Smooth muscle cell (in vitro differentiated cells): ENCODE results near the gene CYP2D6. TPM values are rescaled to one million over a fixed set of nuclear protein-coding genes. Genes with fewer than 3 reads are reported as not detected.

Source experiments
- DNase-seq: peaks from one replicate; lab custom pipeline; 2025; ENCODE audit not compliant: unreplicated experiment; lab: John Stamatoyannopoulos, UW
- H2AFZ ChIP-seq: fragments of 200-600 bp; sonication (generic); 2 replicates; pipeline ENCODE4 v1.6.0; 2016; ENCODE audit warnings: antibody characterized with exemption, low read depth, mild to moderate bottlenecking
- H3F3A ChIP-seq: fragments of 200-600 bp; sonication (generic); 2 replicates; pipeline ENCODE4 v1.6.0; 2017; ENCODE audit warnings: antibody characterized with exemption, low read depth
- H3K27ac ChIP-seq: fragments of 200-600 bp; sonication (generic); 2 replicates; pipeline ENCODE4 v1.5.1; 2016; ENCODE audit warnings: low read depth, mild to moderate bottlenecking
- H3K27me3 ChIP-seq: fragments of 200-600 bp; sonication (generic); 2 replicates; pipeline ENCODE4 v1.6.1; 2016; ENCODE audit warnings: low read depth, mild to moderate bottlenecking
- H3K36me3 ChIP-seq: fragments of 200-600 bp; sonication (generic); 2 replicates; pipeline ENCODE4 v1.5.1; 2016; ENCODE audit warnings: low read depth
- H3K4me1 ChIP-seq: fragments of 200-600 bp; sonication (generic); 2 replicates; pipeline ENCODE4 v1.5.1; 2016; ENCODE audit warnings: low read depth
- H3K4me2 ChIP-seq: fragments of 200-600 bp; sonication (generic); 2 replicates; pipeline ENCODE4 v1.6.0; 2016; ENCODE audit warnings: mild to moderate bottlenecking
- H3K4me3 ChIP-seq: fragments of 200-600 bp; sonication (generic); 2 replicates; pipeline ENCODE4 v1.5.1; 2016; ENCODE audit warnings: mild to moderate bottlenecking
- H3K79me2 ChIP-seq: fragments of 200-600 bp; sonication (generic); 2 replicates; pipeline ENCODE4 v1.6.0; 2016; ENCODE audit warnings: low read depth, mild to moderate bottlenecking
- H3K9ac ChIP-seq: fragments of 200-600 bp; sonication (generic); 2 replicates; pipeline ENCODE4 v1.6.0; 2016; ENCODE audit warnings: low read depth
- H3K9me3 ChIP-seq: fragments of 200-600 bp; sonication (generic); replicated peaks from 2 replicates; pipeline ENCODE4 v1.5.1; 2016; ENCODE audit warnings: low read depth
- H4K20me1 ChIP-seq: fragments of 200-600 bp; sonication (generic); 2 replicates; pipeline ENCODE4 v1.6.0; 2016; ENCODE audit warnings: low read depth
- CTCF ChIP-seq: fragments of 200-600 bp; sonication (generic); IDR thresholded peaks from 2 replicates; pipeline ENCODE4 v1.5.1; 2017; ENCODE audit warnings: borderline replicate concordance, mild to moderate bottlenecking, antibody characterized with exemption; ENCODE audit not compliant: insufficient read depth, poor library complexity, severe bottlenecking
- WGBS: methylation state at CpG from one replicate; pipeline ENCODE4 v1.1.7; 2016; ENCODE audit warnings: low lambda C conversion rate; 5-methylcytosine and 5-hydroxymethylcytosine counted together
- polyA plus RNA-seq: library from polyadenylated mRNA; unstranded; fragments of >200 nt; fragmentation: Nextera tagmentation; extraction: Ambion mirVana; gene quantifications from 2 replicates; pipeline ENCODE4 v1.2.1, GENCODE V29; 2016
- total RNA-seq: library from RNA; depleted of rRNA; stranded (reverse); fragments of >200 nt; gene quantifications from 2 replicates; pipeline ENCODE4 v1.2.3, GENCODE V29; 2014

The CYP2D6 gene
- total and polyA plus RNA-seq, 2 experiments from 2014 or later: 0.41 to 0.63 TPM

GRCh38 chr22:42079319-42080251, 51.0 kb downstream of the CYP2D6 start, which contains the start of gene SMDT1:
SMDT1 (plus strand) TSS chr22:42079700; CDS start chr22:42079769, 69 bp downstream.
- Histone ChIP-seq H3K9ac (peak within 1 kb of the TSS; percentile 89), H3F3A (peaks cover 15% of the 10 kb centered on the region), H3K9me3 (no peaks in the 10 kb centered on the region), H3K4me2 (peak within 1 kb of the TSS; percentile 92), H3K4me3 (peak within 1 kb of the TSS; percentile 69), H2AFZ (peak within 1 kb of the TSS; percentile 92), H3K36me3 (no peaks in the 10 kb centered on the region), H3K27ac (peak within 1 kb of the TSS; percentile 98), H3K79me2 (peaks cover 19% of the 10 kb centered on the region), H4K20me1 (no peaks in the 10 kb centered on the region), H3K4me1 (peaks cover 12% of the 10 kb centered on the region), H3K27me3 (no peaks in the 10 kb centered on the region)
- TF ChIP-seq CTCF: no peak
- DNase-seq: peak; percentile 99
- under 1% methylated on average over 69 of the region's 71 CpGs for WGBS

- H3F3A ChIP-seq: peaks cover 15% of the 10 kb centered on the region
- 78% methylated on average over 24 of the region's 24 CpGs for WGBS
- peaks cover 12% of the 10 kb centered on the region for H3K4me1 ChIP-seq
- no peaks in the 10 kb centered on the region for H3K27me3 ChIP-seq
- peak overlapping the region; percentile 98 for H3K27ac ChIP-seq
- H3K36me3 ChIP-seq: no peaks in the 10 kb centered on the region
- H3K79me2 ChIP-seq: peaks cover 19% of the 10 kb centered on the region
- no peak for TF ChIP-seq CTCF
- no peaks in the 10 kb centered on the region for H3K9me3 ChIP-seq
- peak overlapping the region; percentile 92 for H2AFZ ChIP-seq
- H4K20me1 ChIP-seq: no peaks in the 10 kb centered on the region
- H3K4me2 ChIP-seq: peak overlapping the region; percentile 92
- H3K9ac ChIP-seq: peak overlapping the region; percentile 85
- H3K4me3 ChIP-seq: peak overlapping the region; percentile 69
- DNase-seq: no peak
Measured at GRCh38 chr22:42078469-42079318, 51.9 kb downstream of the CYP2D6 start.

- WGBS: 98% methylated on average over 21 of the region's 21 CpGs
- no peak overlapping the region for H3K4me3 ChIP-seq
- peaks cover 15% of the 10 kb centered on the region for H3F3A ChIP-seq
- no peak overlapping the region for H3K9ac ChIP-seq
- no peak overlapping the region for H3K4me2 ChIP-seq
- no peaks in the 10 kb centered on the region for H3K27me3 ChIP-seq
- H3K4me1 ChIP-seq: peaks cover 12% of the 10 kb centered on the region
- H3K9me3 ChIP-seq: no peaks in the 10 kb centered on the region
- TF ChIP-seq CTCF: no peak
- no peaks in the 10 kb centered on the region for H3K36me3 ChIP-seq
- no peak for DNase-seq
- H3K27ac ChIP-seq: peak overlapping the region; percentile 98
- H4K20me1 ChIP-seq: no peaks in the 10 kb centered on the region
- H2AFZ ChIP-seq: no peak overlapping the region
- H3K79me2 ChIP-seq: peaks cover 15% of the 10 kb centered on the region
Measured at GRCh38 chr22:42077486-42078125, 53.0 kb downstream of the CYP2D6 start.
